H9 (cell line): Measurements from ENCODE around the gene CCR8. TPM values are rescaled to one million over a fixed set of nuclear protein-coding genes. Genes with fewer than 3 reads are reported as not detected.

Experiments used
- DNase-seq: peaks from one replicate; pipeline ENCODE4 v3.0.0-alpha.2; 2017
- H2AFZ ChIP-seq: one replicate; pipeline ENCODE4 v1.6.1; 2013; ENCODE audit warnings: mild to moderate bottlenecking, low read length, control low read depth, moderate library complexity
- H2AK5ac ChIP-seq: 2 replicates; pipeline ENCODE4 v1.6.1; 2013; ENCODE audit warnings: low read length, control low read depth, mixed read lengths; ENCODE audit not compliant: insufficient read length
- H2BK120ac ChIP-seq: one replicate; pipeline ENCODE4 v1.6.1; 2013; ENCODE audit warnings: low read depth, mild to moderate bottlenecking, low read length, control low read depth, inconsistent platforms; ENCODE audit not compliant: poor library complexity, severe bottlenecking
- H2BK12ac ChIP-seq: 2 replicates; pipeline ENCODE4 v1.6.1; 2013; ENCODE audit warnings: low read length, control low read depth, mixed read lengths, low read depth; ENCODE audit not compliant: insufficient read length
- H2BK15ac ChIP-seq: 2 replicates; pipeline ENCODE4 v1.6.1; 2013; ENCODE audit warnings: low read depth, low read length, control low read depth
- H2BK20ac ChIP-seq: one replicate; pipeline ENCODE4 v1.6.1; 2013; ENCODE audit warnings: low read depth, mild to moderate bottlenecking, low read length, control low read depth, inconsistent platforms; ENCODE audit not compliant: poor library complexity, severe bottlenecking
- H2BK5ac ChIP-seq: 2 replicates; pipeline ENCODE4 v1.6.1; 2013; ENCODE audit warnings: low read length, control low read depth, mixed read lengths; ENCODE audit not compliant: insufficient read length
- H3K14ac ChIP-seq: 2 replicates; pipeline ENCODE4 v1.6.1; 2013; ENCODE audit warnings: low read length, control low read depth; ENCODE audit not compliant: insufficient read depth
- H3K18ac ChIP-seq: 2 replicates; pipeline ENCODE4 v1.6.1; 2013; ENCODE audit warnings: low read depth, mild to moderate bottlenecking, mixed read lengths, low read length, control low read depth; ENCODE audit not compliant: insufficient read length
- H3K23ac ChIP-seq: 2 replicates; pipeline ENCODE4 v1.6.1; 2013; ENCODE audit warnings: low read length, control low read depth, mixed read lengths, low read depth; ENCODE audit not compliant: insufficient read length
- H3K23me2 ChIP-seq: 2 replicates; pipeline ENCODE4 v1.6.1; 2013; ENCODE audit warnings: low read depth, mild to moderate bottlenecking, mixed read lengths, low read length, control low read depth; ENCODE audit not compliant: insufficient read length, poor library complexity, severe bottlenecking
- H3K27ac ChIP-seq: 2 replicates; pipeline ENCODE4 v1.5.1; 2013; ENCODE audit warnings: low read length, control low read depth, mixed read lengths, low read depth; ENCODE audit not compliant: insufficient read length
- H3K27me3 ChIP-seq: 2 replicates; pipeline ENCODE4 v1.6.1; 2013; ENCODE audit warnings: low read length, control low read depth, inconsistent platforms; ENCODE audit not compliant: insufficient read depth
- H3K4ac ChIP-seq: 2 replicates; pipeline ENCODE4 v1.6.1; 2013; ENCODE audit warnings: low read depth, mild to moderate bottlenecking, control low read depth, inconsistent platforms, low read length, moderate library complexity
- H3K4me1 ChIP-seq: 2 replicates; pipeline ENCODE4 v1.6.1; 2013; ENCODE audit warnings: low read length, control low read depth, inconsistent platforms; ENCODE audit not compliant: insufficient read depth
- H3K4me2 ChIP-seq: 2 replicates; pipeline ENCODE4 v1.6.1; 2013; ENCODE audit warnings: low read length, control low read depth, mixed read lengths; ENCODE audit not compliant: insufficient read length, insufficient read depth
- H3K56ac ChIP-seq: 2 replicates; pipeline ENCODE4 v1.6.1; 2013; ENCODE audit warnings: low read depth, mild to moderate bottlenecking, mixed read lengths, low read length, control low read depth; ENCODE audit not compliant: insufficient read length
- H3K79me1 ChIP-seq: 2 replicates; pipeline ENCODE4 v1.6.1; 2013; ENCODE audit warnings: low read depth, mild to moderate bottlenecking, moderate library complexity, low read length, control low read depth, inconsistent platforms; ENCODE audit not compliant: insufficient read depth, poor library complexity, severe bottlenecking
- H3K79me2 ChIP-seq: 2 replicates; pipeline ENCODE4 v1.6.1; 2013; ENCODE audit warnings: low read length, control low read depth, inconsistent platforms; ENCODE audit not compliant: insufficient read depth
- H3K9ac ChIP-seq: 2 replicates; pipeline ENCODE4 v1.6.1; 2013; ENCODE audit warnings: low read length, control low read depth, mixed read lengths; ENCODE audit not compliant: insufficient read length; ENCODE audit errors: extremely low read depth
- H3K9me3 ChIP-seq: one replicate; pipeline ENCODE4 v1.6.1; 2013; ENCODE audit warnings: low read depth, low read length, inconsistent platforms; ENCODE audit not compliant: control insufficient read depth
- H3T11ph ChIP-seq: one replicate; pipeline ENCODE4 v1.6.1; 2013; ENCODE audit warnings: mild to moderate bottlenecking, low read length, control low read depth, inconsistent platforms
- H4K20me1 ChIP-seq: one replicate; pipeline ENCODE4 v1.6.1; 2013; ENCODE audit not compliant: control insufficient read depth, insufficient read length, insufficient read depth
- H4K5ac ChIP-seq: 2 replicates; pipeline ENCODE4 v1.6.1; 2013; ENCODE audit warnings: low read depth, mild to moderate bottlenecking, mixed read lengths, low read length, control low read depth; ENCODE audit not compliant: insufficient read length
- H4K8ac ChIP-seq: replicated peaks from 2 replicates; pipeline ENCODE4 v1.6.1; 2013; ENCODE audit warnings: low read length, control low read depth, mixed read lengths, low read depth; ENCODE audit not compliant: insufficient read length
- H4K91ac ChIP-seq: 2 replicates; pipeline ENCODE4 v1.6.1; 2013; ENCODE audit warnings: low read depth, mild to moderate bottlenecking, moderate library complexity, mixed read lengths, low read length, control low read depth; ENCODE audit not compliant: insufficient read length
- H3K27ac Mint-ChIP-seq, 3 experiments: 2 replicates in 2 of 3; 3 replicates in 1 of 3; pipeline ENCODE4 v1.8.0; 2020 to 2021; ENCODE audit warnings: mixed read lengths in 3 of 3, mild to moderate bottlenecking in 1 of 3, moderate library complexity in 1 of 3
- H3K27me3 Mint-ChIP-seq: 2 replicates; pipeline ENCODE4 v1.8.0; 2021; ENCODE audit warnings: low read depth, mild to moderate bottlenecking, moderate library complexity, mixed read lengths
- H3K36me3 Mint-ChIP-seq, 3 experiments: 2 replicates in 2 of 3; 3 replicates in 1 of 3; pipeline ENCODE4 v1.8.0; 2020 to 2021; ENCODE audit warnings: low read depth in 3 of 3, mixed read lengths in 3 of 3; ENCODE audit not compliant: insufficient read depth in 1 of 3
- H3K4me1 Mint-ChIP-seq, 2 experiments: 2 replicates each; pipeline ENCODE4 v1.8.0; 2020; ENCODE audit warnings: mixed read lengths in 2 of 2
- H3K4me3 Mint-ChIP-seq, 2 experiments: 2 replicates in 1 of 2; 3 replicates in 1 of 2; pipeline ENCODE4 v1.8.0; 2020 to 2021; ENCODE audit warnings: mild to moderate bottlenecking in 2 of 2, mixed read lengths in 2 of 2, moderate library complexity in 1 of 2
- H3K9me3 Mint-ChIP-seq, 2 experiments: 2 replicates in 1 of 2; 3 replicates in 1 of 2; pipeline ENCODE4 v1.8.0; 2020; ENCODE audit warnings: mild to moderate bottlenecking in 2 of 2, mixed read lengths in 2 of 2, moderate library complexity in 1 of 2
- CTCF ChIP-seq: fragments of 200-600 bp; sonication (generic); conservative IDR thresholded peaks from 3 replicates; pipeline ENCODE4 v1.8.0; 2021; ENCODE audit warnings: antibody characterized with exemption, mild to moderate bottlenecking
- WGBS: extraction: QIAGEN DNeasy Blood & Tissue Kit; methylation state at CpG from one replicate; pipeline ENCODE4 v1.1.7; 2013; ENCODE audit warnings: missing lambda C conversion rate, low lambda C conversion rate, mixed read lengths; ENCODE audit not compliant: insufficient read length; ENCODE audit errors: extremely low coverage; 5-methylcytosine and 5-hydroxymethylcytosine counted together
- total RNA-seq: library from RNA; stranded (reverse); gene quantifications from 2 replicates; pipeline ENCODE4 v1.2.1, GENCODE V29; 2021

Gene CCR8
- total RNA-seq, 1 experiment from 2014 or later: 0.31 TPM

DNA sequence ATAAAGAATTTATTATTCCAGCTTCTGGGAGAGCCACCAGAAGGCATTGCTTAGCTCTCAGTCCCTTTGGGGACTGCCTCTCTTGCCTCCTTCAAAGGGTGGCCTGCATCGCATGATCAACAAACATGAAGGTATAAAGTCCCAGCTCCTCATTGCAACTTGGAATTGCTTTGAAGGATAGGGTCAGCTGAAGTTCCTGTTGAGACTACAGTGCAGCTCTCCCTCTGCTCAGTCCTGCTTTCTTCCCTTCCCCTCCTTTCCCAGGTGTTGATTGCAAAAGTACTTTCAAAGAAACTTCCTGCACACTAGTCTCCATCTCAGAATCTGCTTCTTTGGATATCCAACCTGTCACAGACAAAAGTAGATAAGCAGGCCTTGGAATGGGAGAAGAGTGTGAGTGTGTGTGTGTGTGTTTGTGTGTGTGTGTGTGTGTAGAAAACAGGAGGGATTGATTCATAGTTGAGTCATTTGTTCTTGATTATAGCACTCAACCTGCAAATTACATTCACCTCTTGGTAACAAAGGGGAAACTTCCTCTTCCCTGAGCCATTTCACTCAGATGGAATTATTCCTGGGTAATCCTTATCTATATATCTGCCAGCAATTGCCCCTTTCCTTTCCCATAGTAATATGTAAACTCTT is 13.7 kb downstream of the CCR8 start:
- no peaks in the 10 kb centered on the region for H3K36me3 Mint-ChIP-seq

More for the DNA sequence above, 13.7 kb downstream of the CCR8 start:
- Histone ChIP-seq H3K27ac (no peak overlapping the region), H2BK20ac (no peak overlapping the region), H3K27me3 (no peaks in the 10 kb centered on the region), H3K9ac (no peak overlapping the region), H3K4ac (no peak overlapping the region), H2AK5ac (no peak overlapping the region), H3K4me2 (no peak overlapping the region), H4K20me1 (no peaks in the 10 kb centered on the region), H3K79me1 (no peaks in the 10 kb centered on the region), H2BK15ac (no peak overlapping the region), H3K23me2 (no peaks in the 10 kb centered on the region), H2BK12ac (no peak overlapping the region), H3K4me1 (peaks cover 12% of the 10 kb centered on the region; the same call in 1 of the 2 replicates), H2AFZ (peak overlapping the region; percentile 65), H4K91ac (no peak overlapping the region), H3K18ac (no peak overlapping the region), H4K8ac (no peak overlapping the region), H3K79me2 (no peaks in the 10 kb centered on the region), H3K56ac (no peak overlapping the region), H2BK120ac (no peak overlapping the region), H3K23ac (no peak overlapping the region), H3T11ph (no peak overlapping the region), H3K9me3 (no peaks in the 10 kb centered on the region), H2BK5ac (no peak overlapping the region), H4K5ac (no peak overlapping the region), H3K14ac (no peak overlapping the region; the same call in 1 of the 2 replicates)
- Mint-ChIP-seq H3K4me3 (no peak overlapping the region), H3K27ac (no peak overlapping the region; a peak in 1 of 7 replicates), H3K27me3 (no peaks in the 10 kb centered on the region), H3K4me1 (peaks cover 22% of the 10 kb centered on the region in 2 experiments), H3K9me3 (no peaks in the 10 kb centered on the region)
- no peak for DNase-seq
- no peak for TF ChIP-seq CTCF
- no CpG with 5 or more reads among the region's 1 CpG for WGBS
